Activated CD8-positive, alpha-beta memory T cell treated with anti-CD3 and anti-CD28 coated beads for 4 hours (primary cell): Measurements from ENCODE around the gene FAM163A.

ENCODE experiments used
- DNase-seq, 2 donors: peaks; one replicate each; pipeline ENCODE4 v3.0.0-alpha.2; 2020; ENCODE audit warnings: low read depth in 2 of 2

The FAM163A gene

GRCh38 chr1:179750630-179751029 is 7.5 kb downstream of the FAM163A start:
- DNase-seq: no peak

GRCh38 chr1:179753061-179753460 is 10.0 kb downstream of the FAM163A start:
- no peak for DNase-seq

- no peak for DNase-seq
These were observed 11.0 kb downstream of the FAM163A start for GRCh38 chr1:179754041-179754624.

- no peak for DNase-seq
These were observed 14.8 kb downstream of the FAM163A start for GRCh38 chr1:179757933-179758332.

GRCh38 chr1:179760521-179760920 is 17.4 kb downstream of the FAM163A start:
- no peak for DNase-seq

GRCh38 chr1:179761296-179761695 is 18.2 kb downstream of the FAM163A start:
- no peak for DNase-seq

- DNase-seq: no peak
These were observed 19.0 kb downstream of the FAM163A start for GRCh38 chr1:179761846-179762640.

GRCh38 chr1:179767177-179767581 is 24.1 kb downstream of the FAM163A start:
- no peak for DNase-seq

GRCh38 chr1:179767996-179768395 is 24.9 kb downstream of the FAM163A start:
- no peak for DNase-seq

GRCh38 chr1:179770887-179771502 is 27.9 kb downstream of the FAM163A start:
- DNase-seq: no peak

- DNase-seq: no peak
These were observed 30.2 kb downstream of the FAM163A start for GRCh38 chr1:179773264-179773663.

GRCh38 chr1:179774000-179774399 is 30.9 kb downstream of the FAM163A start:
- DNase-seq: no peak

GRCh38 chr1:179774566-179774965 is 31.5 kb downstream of the FAM163A start:
- DNase-seq: no peak

- no peak for DNase-seq
These were observed 31.9 kb downstream of the FAM163A start for GRCh38 chr1:179775009-179775408.

- no peak for DNase-seq
These were observed 33.7 kb downstream of the FAM163A start for GRCh38 chr1:179776831-179777230.

GRCh38 chr1:179777731-179778130 is 34.6 kb downstream of the FAM163A start:
- DNase-seq: no peak

GRCh38 chr1:179779645-179780272 is 36.7 kb downstream of the FAM163A start:
- no peak for DNase-seq

- no peak for DNase-seq
These were observed 38.9 kb downstream of the FAM163A start for GRCh38 chr1:179781962-179782361.

- DNase-seq: no peak
These were observed 41.9 kb downstream of the FAM163A start for GRCh38 chr1:179785031-179785431.

- DNase-seq: no peak
These were observed 42.6 kb downstream of the FAM163A start for GRCh38 chr1:179785728-179786127.

- DNase-seq: no peak
These were observed 44.0 kb downstream of the FAM163A start for GRCh38 chr1:179786815-179787685.

GRCh38 chr1:179788259-179788658 is 45.2 kb downstream of the FAM163A start:
- DNase-seq: no peak
